K562 (cell line): ENCODE results near the gene TMTC2. TPM values are rescaled to one million over a fixed set of nuclear protein-coding genes. Genes with fewer than 3 reads are reported as not detected.

ENCODE experiments used
- BMI1 ChIP-seq: fragments of 150-350 bp; IDR thresholded peaks from 2 replicates; pipeline ENCODE4 v1.6.1; 2014; ENCODE audit warnings: low read length
- C11orf30 ChIP-seq: fragments of 450-650 bp; IDR thresholded peaks from 2 replicates; pipeline ENCODE4 v1.6.1; 2016; ENCODE audit warnings: low read depth, mild to moderate bottlenecking
- DACH1 ChIP-seq: fragments of 450-650 bp; IDR thresholded peaks from 2 replicates; pipeline ENCODE4 v1.6.1; 2018; ENCODE audit not compliant: partially characterized antibody
- EP400 ChIP-seq: fragments of 450-650 bp; IDR thresholded peaks from 2 replicates; pipeline ENCODE4 v1.6.1; 2017; ENCODE audit warnings: antibody characterized with exemption, mild to moderate bottlenecking, moderate library complexity
- EZH2 ChIP-seq: IDR thresholded peaks from 2 replicates; pipeline ENCODE4 v1.6.1; 2012; ENCODE audit warnings: low read depth, mild to moderate bottlenecking, inconsistent platforms, low read length, borderline replicate concordance
- FUS ChIP-seq: fragments of 200-400 bp; formaldehyde crosslinking; optimal IDR thresholded peaks from 2 replicates; pipeline ENCODE3; 2017; ENCODE audit warnings: low read depth, low read length
- HDGF ChIP-seq: fragments of 450-650 bp; IDR thresholded peaks from 2 replicates; pipeline ENCODE4 v1.6.1; 2016
- HOXB6 ChIP-seq: fragments of 250-450 bp; sonication (Bioruptor Pico); IDR thresholded peaks from 2 replicates; pipeline ENCODE4 v1.5.1; 2022; ENCODE audit warnings: mild to moderate bottlenecking, borderline replicate concordance
- IRF9 ChIP-seq: fragments of 450-650 bp; IDR thresholded peaks from 2 replicates; pipeline ENCODE4 v1.6.1; 2016; ENCODE audit warnings: missing biosample characterization, missing genetic modification characterization
- NR2C2 ChIP-seq, 2 experiments: fragments of 200-800 bp in 1 of 2; sonication (Bioruptor generic) in 1 of 2; sonication (generic) in 1 of 2; formaldehyde crosslinking in 1 of 2; IDR thresholded peaks; 2 replicates each; pipeline versions ENCODE4 v1.6.1 to v1.8.0; 2016 to 2022; ENCODE audit warnings: mild to moderate bottlenecking in 1 of 2, missing compliant biosample characterization in 1 of 2, missing genetic modification characterization in 1 of 2, missing genetic modification reagents in 1 of 2
- PRMT5 ChIP-seq: sonication (generic); formaldehyde crosslinking; IDR thresholded peaks from 2 replicates; pipeline ENCODE4 v1.5.0; 2020; ENCODE audit warnings: missing genetic modification reagents
- SMARCC2 ChIP-seq: fragments of 450-650 bp; IDR thresholded peaks from 2 replicates; pipeline ENCODE4 v1.6.1; 2017; ENCODE audit warnings: antibody characterized with exemption, moderate library complexity, mild to moderate bottlenecking, low read depth
- polyA plus RNA-seq, 8 experiments: library from polyadenylated mRNA; depleted of rRNA in 4 of 8; stranded (reverse) in 5 of 8; unstranded in 3 of 8; fragments of >200 nt; fragmentation: Nextera tagmentation in 2 of 8; fragmentation: Illumina TruSeq in 1 of 8; extraction: Ambion mirVana in 2 of 8; extraction: Trizol in 1 of 8; gene quantifications; 2 replicates each; pipeline versions ENCODE4 v1.2.1 to v1.2.3, GENCODE V29; 2011 to 2014; ENCODE audit warnings: inconsistent platforms in 1 of 8, missing spikeins in 1 of 8
- total RNA-seq, 7 experiments: library from RNA; depleted of rRNA in 6 of 7; stranded (reverse); fragments of >200 nt in 6 of 7; fragmentation: Illumina TruSeq in 2 of 7; extraction: Trizol in 2 of 7; gene quantifications; 2 replicates each; pipeline versions ENCODE4 v1.2.1 to v1.2.3, GENCODE V29; 2011 to 2021; ENCODE audit warnings: low replicate concordance in 1 of 7
- TF ChIP-seq, protein P1 (sequence below): fragments of 450-650 bp; IDR thresholded peaks from 2 replicates; pipeline ENCODE4 v1.7.1; 2018; ENCODE audit warnings: mild to moderate bottlenecking, low read depth; ENCODE audit not compliant: partially characterized antibody
- TF ChIP-seq, protein P2 (sequence below), 3 experiments: IDR thresholded peaks in 2 of 3; conservative IDR thresholded peaks in 1 of 3; 2 replicates each; pipeline ENCODE4 v1.5.1; 2011 to 2012; ENCODE audit warnings: low read length in 3 of 3, mild to moderate bottlenecking in 3 of 3, control low read depth in 2 of 3, improper control_type of control experiment in 1 of 3, inconsistent platforms in 1 of 3, low read depth in 1 of 3, mixed read lengths in 1 of 3, moderate library complexity in 1 of 3; ENCODE audit not compliant: insufficient read depth in 2 of 3
- TF ChIP-seq, protein P3 (sequence below): sonication (generic); formaldehyde crosslinking; IDR thresholded peaks from 2 replicates; pipeline ENCODE4 v1.5.0; 2020; ENCODE audit warnings: missing genetic modification reagents
- TF ChIP-seq, protein P4 (sequence below): sonication (generic); formaldehyde crosslinking; IDR thresholded peaks from 2 replicates; pipeline ENCODE4 v1.8.0; 2023; ENCODE audit warnings: missing genetic modification reagents, mild to moderate bottlenecking, borderline replicate concordance

The TMTC2 gene
- total and polyA plus RNA-seq, 9 of the 15 experiments (the other 6 are each of a cell fraction or from before 2014, with no cell fraction given), result 0.29 to 1.1 (median 0.55) TPM

- no peak for TF ChIP-seq EZH2
- TF ChIP-seq IRF9, result no peak
- TF ChIP-seq HDGF, result no peak
- TF ChIP-seq PRMT5 (CRISPR knock-in tag), result no peak
- no peak for TF ChIP-seq HOXB6 (CRISPR knock-in tag)
- no peak for TF ChIP-seq DACH1
- peak; percentile 31; the same call in 1 of the 2 replicates for TF ChIP-seq C11orf30
- peak; percentile 9; the same call in 1 of the 2 replicates for TF ChIP-seq SMARCC2
- TF ChIP-seq, protein P1, sequence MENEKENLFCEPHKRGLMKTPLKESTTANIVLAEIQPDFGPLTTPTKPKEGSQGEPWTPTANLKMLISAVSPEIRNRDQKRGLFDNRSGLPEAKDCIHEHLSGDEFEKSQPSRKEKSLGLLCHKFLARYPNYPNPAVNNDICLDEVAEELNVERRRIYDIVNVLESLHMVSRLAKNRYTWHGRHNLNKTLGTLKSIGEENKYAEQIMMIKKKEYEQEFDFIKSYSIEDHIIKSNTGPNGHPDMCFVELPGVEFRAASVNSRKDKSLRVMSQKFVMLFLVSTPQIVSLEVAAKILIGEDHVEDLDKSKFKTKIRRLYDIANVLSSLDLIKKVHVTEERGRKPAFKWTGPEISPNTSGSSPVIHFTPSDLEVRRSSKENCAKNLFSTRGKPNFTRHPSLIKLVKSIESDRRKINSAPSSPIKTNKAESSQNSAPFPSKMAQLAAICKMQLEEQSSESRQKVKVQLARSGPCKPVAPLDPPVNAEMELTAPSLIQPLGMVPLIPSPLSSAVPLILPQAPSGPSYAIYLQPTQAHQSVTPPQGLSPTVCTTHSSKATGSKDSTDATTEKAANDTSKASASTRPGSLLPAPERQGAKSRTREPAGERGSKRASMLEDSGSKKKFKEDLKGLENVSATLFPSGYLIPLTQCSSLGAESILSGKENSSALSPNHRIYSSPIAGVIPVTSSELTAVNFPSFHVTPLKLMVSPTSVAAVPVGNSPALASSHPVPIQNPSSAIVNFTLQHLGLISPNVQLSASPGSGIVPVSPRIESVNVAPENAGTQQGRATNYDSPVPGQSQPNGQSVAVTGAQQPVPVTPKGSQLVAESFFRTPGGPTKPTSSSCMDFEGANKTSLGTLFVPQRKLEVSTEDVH, result no peak
- no peak for TF ChIP-seq FUS
- no peak for TF ChIP-seq NR2C2 (CRISPR knock-in tag; IDR thresholded peaks at IDR 0.05)
- TF ChIP-seq NR2C2 (tag; IDR thresholded peaks at IDR 0.05), result no peak
- no peak for TF ChIP-seq BMI1
- TF ChIP-seq, protein P2, sequence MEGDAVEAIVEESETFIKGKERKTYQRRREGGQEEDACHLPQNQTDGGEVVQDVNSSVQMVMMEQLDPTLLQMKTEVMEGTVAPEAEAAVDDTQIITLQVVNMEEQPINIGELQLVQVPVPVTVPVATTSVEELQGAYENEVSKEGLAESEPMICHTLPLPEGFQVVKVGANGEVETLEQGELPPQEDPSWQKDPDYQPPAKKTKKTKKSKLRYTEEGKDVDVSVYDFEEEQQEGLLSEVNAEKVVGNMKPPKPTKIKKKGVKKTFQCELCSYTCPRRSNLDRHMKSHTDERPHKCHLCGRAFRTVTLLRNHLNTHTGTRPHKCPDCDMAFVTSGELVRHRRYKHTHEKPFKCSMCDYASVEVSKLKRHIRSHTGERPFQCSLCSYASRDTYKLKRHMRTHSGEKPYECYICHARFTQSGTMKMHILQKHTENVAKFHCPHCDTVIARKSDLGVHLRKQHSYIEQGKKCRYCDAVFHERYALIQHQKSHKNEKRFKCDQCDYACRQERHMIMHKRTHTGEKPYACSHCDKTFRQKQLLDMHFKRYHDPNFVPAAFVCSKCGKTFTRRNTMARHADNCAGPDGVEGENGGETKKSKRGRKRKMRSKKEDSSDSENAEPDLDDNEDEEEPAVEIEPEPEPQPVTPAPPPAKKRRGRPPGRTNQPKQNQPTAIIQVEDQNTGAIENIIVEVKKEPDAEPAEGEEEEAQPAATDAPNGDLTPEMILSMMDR (IDR thresholded peaks at IDR 0.05 in 2 of 3, conservative IDR thresholded peaks at IDR 0.05 in 1 of 3; ENCODE audit: insufficient read depth in 2 of 3, low read depth in 1 of 3, low read length in 3 of 3), result no peak
- no peak for TF ChIP-seq EP400
- TF ChIP-seq, protein P3, sequence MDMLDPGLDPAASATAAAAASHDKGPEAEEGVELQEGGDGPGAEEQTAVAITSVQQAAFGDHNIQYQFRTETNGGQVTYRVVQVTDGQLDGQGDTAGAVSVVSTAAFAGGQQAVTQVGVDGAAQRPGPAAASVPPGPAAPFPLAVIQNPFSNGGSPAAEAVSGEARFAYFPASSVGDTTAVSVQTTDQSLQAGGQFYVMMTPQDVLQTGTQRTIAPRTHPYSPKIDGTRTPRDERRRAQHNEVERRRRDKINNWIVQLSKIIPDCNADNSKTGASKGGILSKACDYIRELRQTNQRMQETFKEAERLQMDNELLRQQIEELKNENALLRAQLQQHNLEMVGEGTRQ, result no peak
- TF ChIP-seq, protein P4, sequence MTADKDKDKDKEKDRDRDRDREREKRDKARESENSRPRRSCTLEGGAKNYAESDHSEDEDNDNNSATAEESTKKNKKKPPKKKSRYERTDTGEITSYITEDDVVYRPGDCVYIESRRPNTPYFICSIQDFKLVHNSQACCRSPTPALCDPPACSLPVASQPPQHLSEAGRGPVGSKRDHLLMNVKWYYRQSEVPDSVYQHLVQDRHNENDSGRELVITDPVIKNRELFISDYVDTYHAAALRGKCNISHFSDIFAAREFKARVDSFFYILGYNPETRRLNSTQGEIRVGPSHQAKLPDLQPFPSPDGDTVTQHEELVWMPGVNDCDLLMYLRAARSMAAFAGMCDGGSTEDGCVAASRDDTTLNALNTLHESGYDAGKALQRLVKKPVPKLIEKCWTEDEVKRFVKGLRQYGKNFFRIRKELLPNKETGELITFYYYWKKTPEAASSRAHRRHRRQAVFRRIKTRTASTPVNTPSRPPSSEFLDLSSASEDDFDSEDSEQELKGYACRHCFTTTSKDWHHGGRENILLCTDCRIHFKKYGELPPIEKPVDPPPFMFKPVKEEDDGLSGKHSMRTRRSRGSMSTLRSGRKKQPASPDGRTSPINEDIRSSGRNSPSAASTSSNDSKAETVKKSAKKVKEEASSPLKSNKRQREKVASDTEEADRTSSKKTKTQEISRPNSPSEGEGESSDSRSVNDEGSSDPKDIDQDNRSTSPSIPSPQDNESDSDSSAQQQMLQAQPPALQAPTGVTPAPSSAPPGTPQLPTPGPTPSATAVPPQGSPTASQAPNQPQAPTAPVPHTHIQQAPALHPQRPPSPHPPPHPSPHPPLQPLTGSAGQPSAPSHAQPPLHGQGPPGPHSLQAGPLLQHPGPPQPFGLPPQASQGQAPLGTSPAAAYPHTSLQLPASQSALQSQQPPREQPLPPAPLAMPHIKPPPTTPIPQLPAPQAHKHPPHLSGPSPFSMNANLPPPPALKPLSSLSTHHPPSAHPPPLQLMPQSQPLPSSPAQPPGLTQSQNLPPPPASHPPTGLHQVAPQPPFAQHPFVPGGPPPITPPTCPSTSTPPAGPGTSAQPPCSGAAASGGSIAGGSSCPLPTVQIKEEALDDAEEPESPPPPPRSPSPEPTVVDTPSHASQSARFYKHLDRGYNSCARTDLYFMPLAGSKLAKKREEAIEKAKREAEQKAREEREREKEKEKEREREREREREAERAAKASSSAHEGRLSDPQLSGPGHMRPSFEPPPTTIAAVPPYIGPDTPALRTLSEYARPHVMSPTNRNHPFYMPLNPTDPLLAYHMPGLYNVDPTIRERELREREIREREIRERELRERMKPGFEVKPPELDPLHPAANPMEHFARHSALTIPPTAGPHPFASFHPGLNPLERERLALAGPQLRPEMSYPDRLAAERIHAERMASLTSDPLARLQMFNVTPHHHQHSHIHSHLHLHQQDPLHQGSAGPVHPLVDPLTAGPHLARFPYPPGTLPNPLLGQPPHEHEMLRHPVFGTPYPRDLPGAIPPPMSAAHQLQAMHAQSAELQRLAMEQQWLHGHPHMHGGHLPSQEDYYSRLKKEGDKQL (CRISPR knock-in tag), result no peak
These were observed 329.6 kb downstream of the TMTC2 start (continued) for GRCh38 chr12:83016218-83016835.
